ENCODE measurements around the gene KLHL18.
"Not testable (repeated sequence)": the region's sequence is repeated elsewhere in the genome, so short reads cannot be mapped to it uniquely, and the experiment has no call there.

Gene KLHL18

GRCh38 chr3:47296562-47297302, 14.0 kb downstream of the KLHL18 start:
- Histone ChIP-seq H3K4me3 (replicated peaks; ENCODE audit: low read depth, low read length) (no peak overlapping the region), H3K36me3 (ENCODE audit: control insufficient read depth, insufficient read depth, low read length) (no peaks in the 10 kb centered on the region; the same call in none of the 2 replicates), H3K27me3 (replicated peaks; ENCODE audit: control insufficient read depth, insufficient read depth, low read length) (no peaks in the 10 kb centered on the region)
- no peak for DNase-seq (ENCODE audit: extremely low read depth, insufficient read length)
- TF ChIP-seq CTCF (IDR thresholded peaks at IDR 0.05; ENCODE audit: insufficient read depth, low read length, poor library complexity, severe bottlenecking), result no peak

- TF ChIP-seq CTCF (IDR thresholded peaks at IDR 0.05; ENCODE audit: insufficient read depth, low read length, poor library complexity, severe bottlenecking), result no peak
- DNase-seq (ENCODE audit: extremely low read depth, insufficient read length), result no peak
- H3K4me3 ChIP-seq (replicated peaks; ENCODE audit: low read depth, low read length), result no peak overlapping the region
- H3K27me3 ChIP-seq (replicated peaks; ENCODE audit: control insufficient read depth, insufficient read depth, low read length), result no peaks in the 10 kb centered on the region
- H3K36me3 ChIP-seq (ENCODE audit: control insufficient read depth, insufficient read depth, low read length), result peaks cover 2% of the 10 kb centered on the region
Measured at GRCh38 chr3:47298439-47298838, 15.7 kb downstream of the KLHL18 start.

GRCh38 chr3:47299381-47300318, 16.9 kb downstream of the KLHL18 start:
- no peak for DNase-seq (ENCODE audit: extremely low read depth, insufficient read length)
- TF ChIP-seq CTCF (IDR thresholded peaks at IDR 0.05; ENCODE audit: insufficient read depth, low read length, poor library complexity, severe bottlenecking), result no peak
- no peaks in the 10 kb centered on the region for H3K27me3 ChIP-seq (replicated peaks; ENCODE audit: control insufficient read depth, insufficient read depth, low read length)
- H3K36me3 ChIP-seq (ENCODE audit: control insufficient read depth, insufficient read depth, low read length), result peaks cover 2% of the 10 kb centered on the region; the same call in 1 of the 2 replicates
- no peak overlapping the region for H3K4me3 ChIP-seq (replicated peaks; ENCODE audit: low read depth, low read length)

- H3K4me3 ChIP-seq (replicated peaks; ENCODE audit: low read depth, low read length), result no peak overlapping the region
- TF ChIP-seq CTCF (IDR thresholded peaks at IDR 0.05; ENCODE audit: insufficient read depth, low read length, poor library complexity, severe bottlenecking), result no peak
Measured at GRCh38 chr3:47301456-47301855, 18.7 kb downstream of the KLHL18 start.

GRCh38 chr3:47306022-47306421, 23.3 kb downstream of the KLHL18 start:
- Histone ChIP-seq H3K36me3 (ENCODE audit: control insufficient read depth, insufficient read depth, low read length) (peaks cover 4% of the 10 kb centered on the region; the same call in 1 of the 2 replicates), H3K27me3 (replicated peaks; ENCODE audit: control insufficient read depth, insufficient read depth, low read length) (no peaks in the 10 kb centered on the region), H3K4me3 (replicated peaks; ENCODE audit: low read depth, low read length) (no peak overlapping the region)
- DNase-seq (ENCODE audit: extremely low read depth, insufficient read length), result no peak
- TF ChIP-seq CTCF (IDR thresholded peaks at IDR 0.05; ENCODE audit: insufficient read depth, low read length, poor library complexity, severe bottlenecking), result no peak

More at GRCh38 chr3:47301456-47301855, 18.7 kb downstream of the KLHL18 start:
- DNase-seq (ENCODE audit: extremely low read depth, insufficient read length), result no peak
- no peaks in the 10 kb centered on the region for H3K27me3 ChIP-seq (replicated peaks; ENCODE audit: control insufficient read depth, insufficient read depth, low read length)
- peaks cover 4% of the 10 kb centered on the region; the same call in 1 of the 2 replicates for H3K36me3 ChIP-seq (ENCODE audit: control insufficient read depth, insufficient read depth, low read length)

GRCh38 chr3:47309231-47309630, 26.5 kb downstream of the KLHL18 start:
- H3K4me3 ChIP-seq (replicated peaks; ENCODE audit: low read depth, low read length); H3K36me3 ChIP-seq (ENCODE audit: control insufficient read depth, insufficient read depth, low read length); H3K27me3 ChIP-seq (replicated peaks; ENCODE audit: control insufficient read depth, insufficient read depth, low read length); DNase-seq (ENCODE audit: extremely low read depth, insufficient read length): not testable (repeated sequence)
